ENCODE measurements around the gene EIF5AL1.
"Not testable (repeated sequence)": the region's sequence is repeated elsewhere in the genome, so short reads cannot be mapped to it uniquely, and the experiment has no call there.

GRCh38 chr10:79522464-79522863 is 10.1 kb downstream of the EIF5AL1 start:
- not testable (repeated sequence) for TF ChIP-seq CTCF, POLR2A (IDR thresholded peaks at IDR 0.05)

All from right lobe of liver (tissue), 4 donors.